GM23338 (cell line): Measurements from ENCODE around the gene KCNIP3. TPM values are rescaled to one million over a fixed set of nuclear protein-coding genes. Genes with fewer than 3 reads are reported as not detected.
"Not testable (repeated sequence)": the region's sequence is repeated elsewhere in the genome, so short reads cannot be mapped to it uniquely, and the experiment has no call there.

Experiments
- ATAC-seq: fragments of 200-7000 bp; cut with Tn5 transposase; 3 replicates; pipeline ENCODE4 v1.9.1; 2020
- DNase-seq: peaks from one replicate; pipeline ENCODE4 v3.0.0-alpha.2; 2015; ENCODE audit warnings: low spot score
- H2AFZ ChIP-seq: fragments of 200-600 bp; sonication (generic); 2 replicates; pipeline ENCODE4 v1.8.0; 2016; ENCODE audit warnings: antibody characterized with exemption, mild to moderate bottlenecking, moderate library complexity
- H3F3A ChIP-seq: fragments of 200-600 bp; sonication (generic); replicated peaks from 2 replicates; pipeline ENCODE4 v1.8.0; 2017; ENCODE audit warnings: antibody characterized with exemption, mixed run types, low read depth
- H3K27ac ChIP-seq: fragments of 200-600 bp; sonication (generic); 2 replicates; pipeline ENCODE4 v1.6.1; 2016; ENCODE audit warnings: low read depth
- H3K27me3 ChIP-seq: fragments of 200-600 bp; sonication (generic); 2 replicates; pipeline ENCODE4 v1.8.0; 2016; ENCODE audit warnings: mild to moderate bottlenecking, mixed run types, moderate library complexity; ENCODE audit not compliant: insufficient read depth
- H3K36me3 ChIP-seq: fragments of 200-600 bp; sonication (generic); 2 replicates; pipeline ENCODE4 v1.8.0; 2016; ENCODE audit warnings: mild to moderate bottlenecking; ENCODE audit not compliant: insufficient read depth
- H3K4me1 ChIP-seq: fragments of 200-600 bp; sonication (generic); 2 replicates; pipeline ENCODE4 v1.8.0; 2016; ENCODE audit warnings: mild to moderate bottlenecking, moderate library complexity; ENCODE audit not compliant: insufficient read depth
- H3K4me2 ChIP-seq: fragments of 200-600 bp; sonication (generic); 2 replicates; pipeline ENCODE4 v1.7.1; 2017; ENCODE audit warnings: mixed run types
- H3K4me3 ChIP-seq: fragments of 200-600 bp; sonication (generic); 2 replicates; pipeline ENCODE4 v1.6.1; 2016; ENCODE audit warnings: mixed run types
- H3K79me2 ChIP-seq: fragments of 200-600 bp; sonication (generic); replicated peaks from 2 replicates; pipeline ENCODE4 v1.8.0; 2017; ENCODE audit warnings: mild to moderate bottlenecking; ENCODE audit not compliant: insufficient read depth
- H3K9me2 ChIP-seq: fragments of 200-600 bp; sonication (generic); 2 replicates; pipeline ENCODE4 v1.8.0; 2017; ENCODE audit not compliant: insufficient read depth
- H4K20me1 ChIP-seq: fragments of 200-600 bp; sonication (generic); replicated peaks from 2 replicates; pipeline ENCODE4 v1.8.0; 2017; ENCODE audit warnings: mild to moderate bottlenecking; ENCODE audit not compliant: insufficient read depth
- H3K27ac Mint-ChIP-seq: 2 replicates; pipeline ENCODE4 v1.8.0; 2020; ENCODE audit warnings: inconsistent platforms, mild to moderate bottlenecking, moderate library complexity, mixed read lengths
- H3K27me3 Mint-ChIP-seq: 3 replicates; pipeline ENCODE4 v1.8.0; 2022; ENCODE audit warnings: low read depth, mild to moderate bottlenecking, moderate library complexity, mixed read lengths, inconsistent platforms; ENCODE audit not compliant: insufficient read depth, poor library complexity
- H3K36me3 Mint-ChIP-seq: 3 replicates; pipeline ENCODE4 v1.8.0; 2021; ENCODE audit warnings: low read depth, mild to moderate bottlenecking, inconsistent platforms, moderate library complexity, mixed read lengths
- H3K4me1 Mint-ChIP-seq: 3 replicates; pipeline ENCODE4 v1.8.0; 2020; ENCODE audit warnings: mild to moderate bottlenecking, inconsistent platforms, mixed read lengths
- H3K4me3 Mint-ChIP-seq: 3 replicates; pipeline ENCODE4 v1.8.0; 2021; ENCODE audit warnings: moderate library complexity, mild to moderate bottlenecking, inconsistent platforms, mixed read lengths
- H3K9me3 Mint-ChIP-seq: 3 replicates; pipeline ENCODE4 v1.8.0; 2020; ENCODE audit warnings: moderate library complexity, mild to moderate bottlenecking, inconsistent platforms, mixed read lengths
- polyA plus RNA-seq: library from polyadenylated mRNA; unstranded; fragments of >200 nt; fragmentation: Nextera tagmentation; extraction: Ambion mirVana; gene quantifications from 2 replicates; pipeline ENCODE4 v1.2.1, GENCODE V29; 2016
- total RNA-seq: library from RNA; depleted of rRNA; stranded (reverse); fragments of >200 nt; shearing (Covaris generic); gene quantifications from 2 replicates; pipeline ENCODE4 v1.2.3, GENCODE V29; 2014

The KCNIP3 gene
- total and polyA plus RNA-seq, 2 experiments from 2014 or later, result 0.32 to 0.83 TPM

GRCh38 chr2:95427196-95427867 lies 130.2 kb downstream of the KCNIP3 start:
- Histone ChIP-seq H3K4me3 (peak overlapping the region; percentile 42), H3K4me2 (peak overlapping the region; percentile 71)
- not testable (repeated sequence) for H3K27me3 ChIP-seq, H3K4me1 Mint-ChIP-seq, H3K36me3 ChIP-seq, H3K79me2 ChIP-seq, H3K27ac Mint-ChIP-seq, DNase-seq, H3K36me3 Mint-ChIP-seq, H3K27me3 Mint-ChIP-seq, H3F3A ChIP-seq, H2AFZ ChIP-seq, H3K27ac ChIP-seq, H3K9me3 Mint-ChIP-seq, H3K9me2 ChIP-seq, H4K20me1 ChIP-seq, H3K4me1 ChIP-seq
- ATAC-seq, result peak; percentile 96
- peak overlapping the region; percentile 44; the same call in 1 of the 3 replicates for H3K4me3 Mint-ChIP-seq

GRCh38 chr2:95429748-95430467 lies 132.8 kb downstream of the KCNIP3 start:
- not testable (repeated sequence) for ATAC-seq, H3K27me3 ChIP-seq, H3K79me2 ChIP-seq, H4K20me1 ChIP-seq, H3K4me1 Mint-ChIP-seq, H3K9me2 ChIP-seq, H3K9me3 Mint-ChIP-seq, H3K4me3 Mint-ChIP-seq, H3K27me3 Mint-ChIP-seq, H3K36me3 Mint-ChIP-seq, DNase-seq, H3K4me1 ChIP-seq, H3F3A ChIP-seq, H3K4me3 ChIP-seq, H3K36me3 ChIP-seq, H2AFZ ChIP-seq, H3K27ac Mint-ChIP-seq, H3K4me2 ChIP-seq, H3K27ac ChIP-seq

GRCh38 chr2:95433373-95433772 lies 136.2 kb downstream of the KCNIP3 start:
- not testable (repeated sequence) for H3K79me2 ChIP-seq, H2AFZ ChIP-seq, H3K27ac ChIP-seq, H3K36me3 Mint-ChIP-seq, H3K27me3 Mint-ChIP-seq, H3K27me3 ChIP-seq, ATAC-seq, H3K9me2 ChIP-seq, H4K20me1 ChIP-seq, H3F3A ChIP-seq, H3K27ac Mint-ChIP-seq, H3K4me3 Mint-ChIP-seq, DNase-seq, H3K4me1 ChIP-seq, H3K4me1 Mint-ChIP-seq, H3K9me3 Mint-ChIP-seq, H3K4me3 ChIP-seq, H3K4me2 ChIP-seq, H3K36me3 ChIP-seq

GRCh38 chr2:95433973-95434372 lies 136.8 kb downstream of the KCNIP3 start:
- not testable (repeated sequence) for H3K27ac Mint-ChIP-seq, H2AFZ ChIP-seq, H3K4me1 ChIP-seq, H3F3A ChIP-seq, H3K36me3 ChIP-seq, ATAC-seq, H3K4me3 ChIP-seq, H3K9me3 Mint-ChIP-seq, H3K4me2 ChIP-seq, H3K36me3 Mint-ChIP-seq, H3K27me3 Mint-ChIP-seq, H3K9me2 ChIP-seq, H4K20me1 ChIP-seq, H3K4me3 Mint-ChIP-seq, H3K79me2 ChIP-seq, H3K4me1 Mint-ChIP-seq, DNase-seq, H3K27ac ChIP-seq, H3K27me3 ChIP-seq

GRCh38 chr2:95434507-95435076 lies 137.4 kb downstream of the KCNIP3 start:
- not testable (repeated sequence) for H3K27ac Mint-ChIP-seq, H3K4me1 ChIP-seq, H3K27me3 Mint-ChIP-seq, H3K36me3 Mint-ChIP-seq, H3F3A ChIP-seq, H3K4me3 Mint-ChIP-seq, H3K4me2 ChIP-seq, H3K4me3 ChIP-seq, H3K9me3 Mint-ChIP-seq, H3K4me1 Mint-ChIP-seq, DNase-seq, H3K79me2 ChIP-seq, H3K27ac ChIP-seq, H3K27me3 ChIP-seq, H2AFZ ChIP-seq, H3K36me3 ChIP-seq, H3K9me2 ChIP-seq, H4K20me1 ChIP-seq
- ATAC-seq, result peak; percentile 68

- peak; percentile 56 for ATAC-seq
- not testable (repeated sequence) for H3K4me2 ChIP-seq
These were observed 138.2 kb downstream of the KCNIP3 start for GRCh38 chr2:95435162-95435871.

More at GRCh38 chr2:95435162-95435871, 138.2 kb downstream of the KCNIP3 start:
- H3K4me3 Mint-ChIP-seq, H3K27me3 ChIP-seq, H3K9me3 Mint-ChIP-seq, H3K27me3 Mint-ChIP-seq, H3K27ac ChIP-seq, H3K36me3 Mint-ChIP-seq, H3K36me3 ChIP-seq, H3K27ac Mint-ChIP-seq, H3K79me2 ChIP-seq, DNase-seq, H3K4me1 ChIP-seq, H3K4me3 ChIP-seq, H3F3A ChIP-seq, H3K4me1 Mint-ChIP-seq, H2AFZ ChIP-seq, H3K9me2 ChIP-seq, H4K20me1 ChIP-seq: not testable (repeated sequence)
